Activated CD4-positive, alpha-beta T cell treated with anti-CD3 and anti-CD28 coated beads, Interleukin-2, amount 10 ng/mL, durations not matched to agents 7 days and 5 days (primary cell): Measurements from ENCODE around the gene UBE2H. TPM values are rescaled to one million over a fixed set of nuclear protein-coding genes. Genes with fewer than 3 reads are reported as not detected.

Experiments used
- CTCF ChIA-PET: fragments of 350-600 bp; sonication (Branson Sonifier 250); formaldehyde crosslinking; loops from one replicate; lab custom pipeline; 2021; ENCODE audit warnings: antibody characterized with exemption; lab: Charles Lee
- POLR2A ChIA-PET: fragments of 350-600 bp; sonication (Branson Sonifier 250); formaldehyde crosslinking; loops from one replicate; lab custom pipeline; 2021; ENCODE audit warnings: antibody characterized with exemption; lab: Charles Lee
- DNase-seq: peaks from one replicate; pipeline ENCODE4 v3.0.0-alpha.2; 2020
- H3K27ac Mint-ChIP-seq: one replicate; pipeline ENCODE4 v1.8.0; 2021; ENCODE audit warnings: mild to moderate bottlenecking, moderate library complexity, mixed read lengths
- H3K27me3 Mint-ChIP-seq: one replicate; pipeline ENCODE4 v1.8.0; 2021; ENCODE audit warnings: mixed read lengths
- H3K36me3 Mint-ChIP-seq: one replicate; pipeline ENCODE4 v1.8.0; 2021; ENCODE audit warnings: low read depth, mixed read lengths
- H3K4me1 Mint-ChIP-seq: one replicate; pipeline ENCODE4 v1.8.0; 2021; ENCODE audit warnings: mixed read lengths
- H3K4me3 Mint-ChIP-seq: one replicate; pipeline ENCODE4 v1.8.0; 2021; ENCODE audit warnings: mild to moderate bottlenecking, moderate library complexity, mixed read lengths
- H3K9me3 Mint-ChIP-seq: one replicate; pipeline ENCODE4 v1.8.0; 2021; ENCODE audit warnings: mixed read lengths
- total RNA-seq, 2 experiments: library from RNA; stranded (reverse); gene quantifications; one replicate each; pipeline ENCODE4 v1.2.3, GENCODE V29; 2021

Gene UBE2H
- total RNA-seq, 2 experiments from 2014 or later, result 34.9 to 40.3 TPM

GRCh38 chr7:129858490-129858889 is 94.3 kb downstream of the UBE2H start:
- Mint-ChIP-seq H3K36me3 (peaks cover 4% of the 10 kb centered on the region), H3K27ac (no peak overlapping the region), H3K9me3 (no peaks in the 10 kb centered on the region), H3K4me3 (no peak overlapping the region), H3K4me1 (peaks cover 41% of the 10 kb centered on the region), H3K27me3 (no peaks in the 10 kb centered on the region)
- ChIA-PET CTCF (interaction anchor here (0.9 kb wide), 1 partner anchor 13 kb away, joined by 3 read pairs; no protein-coding TSS in a partner anchor), POLR2A (no interaction called here)
- no peak for DNase-seq

- POLR2A ChIA-PET, result no interaction called here
- Mint-ChIP-seq H3K4me1 (peaks cover 44% of the 10 kb centered on the region), H3K27ac (no peak overlapping the region), H3K36me3 (peaks cover 4% of the 10 kb centered on the region), H3K27me3 (no peaks in the 10 kb centered on the region), H3K9me3 (no peaks in the 10 kb centered on the region), H3K4me3 (no peak overlapping the region)
- no peak for DNase-seq
- CTCF ChIA-PET, result no interaction called here
Measured at GRCh38 chr7:129857313-129857712, 95.4 kb downstream of the UBE2H start.

DNA sequence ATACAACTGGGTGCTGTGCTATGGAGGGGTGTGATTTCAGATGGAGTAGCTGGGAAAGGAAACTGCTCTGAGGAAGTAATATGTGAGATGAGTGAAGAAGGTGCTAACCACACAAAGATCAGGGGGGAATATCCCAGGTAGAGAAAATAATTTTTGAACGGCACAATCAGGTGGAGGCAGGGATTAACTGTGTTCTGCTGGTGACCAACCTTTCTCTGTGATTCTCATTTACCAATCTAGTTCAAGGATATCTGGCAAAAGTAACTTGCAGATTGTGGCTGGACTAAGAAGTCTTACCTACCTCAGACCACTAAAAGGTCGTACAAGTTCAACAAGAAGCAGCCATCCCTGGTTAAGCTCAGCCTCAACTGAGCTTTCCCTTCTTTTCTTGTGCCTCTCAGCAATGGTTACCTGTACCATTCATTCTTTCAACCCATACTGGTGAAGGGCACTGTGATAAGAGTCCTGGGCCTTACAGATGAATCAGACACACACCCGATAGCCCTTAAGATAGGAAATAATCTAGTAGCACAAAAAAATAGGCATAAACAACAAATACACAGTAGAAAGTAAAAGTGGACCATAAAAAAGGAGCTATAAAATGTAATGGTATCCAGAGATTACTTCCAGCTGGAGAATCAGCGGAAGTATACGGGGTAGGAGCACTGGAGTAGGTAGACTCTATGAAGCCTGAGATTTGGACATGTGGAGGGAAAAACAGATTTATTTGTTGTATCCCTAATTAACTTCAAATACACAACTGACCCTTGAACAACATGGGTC is 96.6 kb downstream of the UBE2H start:
- H3K4me1 Mint-ChIP-seq, result peaks cover 35% of the 10 kb centered on the region
- DNase-seq, result no peak
- ChIA-PET POLR2A (no interaction called here), CTCF (interaction anchor here (0.9 kb wide), 1 partner anchor 32 kb away, joined by 5 read pairs; no protein-coding TSS in a partner anchor)
- H3K27me3 Mint-ChIP-seq, result no peaks in the 10 kb centered on the region
- no peaks in the 10 kb centered on the region for H3K9me3 Mint-ChIP-seq
- no peak overlapping the region for H3K4me3 Mint-ChIP-seq
- H3K36me3 Mint-ChIP-seq, result peaks cover 4% of the 10 kb centered on the region
- no peak overlapping the region for H3K27ac Mint-ChIP-seq

DNA sequence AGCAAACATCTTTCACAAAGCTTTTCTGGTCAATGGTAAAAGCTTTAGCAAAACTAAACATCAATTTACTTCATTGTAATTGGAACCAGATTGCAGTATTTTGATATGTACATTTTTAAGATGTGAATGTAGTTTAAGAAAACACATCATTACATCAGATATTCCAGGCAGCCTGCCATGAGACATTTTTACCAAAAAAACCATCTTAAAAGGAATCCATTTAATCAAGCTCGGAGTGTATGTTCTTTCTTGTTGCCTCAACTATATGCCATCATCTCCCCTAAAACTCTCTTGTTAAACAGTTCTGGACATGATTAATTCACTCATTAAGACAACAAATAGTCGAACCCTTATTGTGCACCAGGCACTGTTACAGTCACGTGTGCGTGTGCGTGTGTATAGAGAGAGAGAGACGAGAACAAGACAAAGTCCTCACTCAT is 97.5 kb downstream of the UBE2H start:
- no peak overlapping the region for H3K27ac Mint-ChIP-seq
- H3K27me3 Mint-ChIP-seq, result no peaks in the 10 kb centered on the region
- H3K4me1 Mint-ChIP-seq, result peaks cover 32% of the 10 kb centered on the region
- CTCF ChIA-PET, result interaction anchor here (0.6 to 0.9 kb wide), 3 partner anchors 10 to 611 kb away, joined by 3 read pairs; no protein-coding TSS in a partner anchor
- POLR2A ChIA-PET, result interaction anchor here (0.6 kb wide), 1 partner anchor 48 kb away, joined by 3 read pairs; no protein-coding TSS in a partner anchor
- H3K36me3 Mint-ChIP-seq, result peaks cover 4% of the 10 kb centered on the region
- no peak for DNase-seq
- no peaks in the 10 kb centered on the region for H3K9me3 Mint-ChIP-seq
- H3K4me3 Mint-ChIP-seq, result no peak overlapping the region

DNA sequence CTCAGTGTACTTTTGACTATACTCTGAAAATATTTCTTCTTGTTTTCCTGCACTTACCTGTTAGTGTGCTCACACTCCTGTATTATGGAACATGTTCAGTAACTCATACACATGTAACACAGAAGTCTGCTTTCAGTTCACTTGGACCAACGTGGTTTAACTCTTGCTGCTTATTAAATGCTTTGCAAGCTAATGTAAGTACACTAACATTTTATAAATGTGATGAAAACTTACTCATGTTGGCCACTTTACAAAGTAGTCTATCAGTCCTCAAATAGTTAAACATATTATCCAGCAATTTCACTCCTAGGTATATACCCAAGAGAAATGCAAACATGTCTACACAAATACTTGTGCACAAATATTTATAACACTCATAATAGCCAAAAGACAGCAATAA is 98.4 kb downstream of the UBE2H start:
- DNase-seq, result no peak
- CTCF ChIA-PET, result no interaction called here
- Mint-ChIP-seq H3K4me1 (peaks cover 25% of the 10 kb centered on the region), H3K4me3 (no peak overlapping the region), H3K9me3 (no peaks in the 10 kb centered on the region), H3K27ac (no peak overlapping the region), H3K27me3 (no peaks in the 10 kb centered on the region), H3K36me3 (peaks cover 4% of the 10 kb centered on the region)
- POLR2A ChIA-PET, result no interaction called here

DNA sequence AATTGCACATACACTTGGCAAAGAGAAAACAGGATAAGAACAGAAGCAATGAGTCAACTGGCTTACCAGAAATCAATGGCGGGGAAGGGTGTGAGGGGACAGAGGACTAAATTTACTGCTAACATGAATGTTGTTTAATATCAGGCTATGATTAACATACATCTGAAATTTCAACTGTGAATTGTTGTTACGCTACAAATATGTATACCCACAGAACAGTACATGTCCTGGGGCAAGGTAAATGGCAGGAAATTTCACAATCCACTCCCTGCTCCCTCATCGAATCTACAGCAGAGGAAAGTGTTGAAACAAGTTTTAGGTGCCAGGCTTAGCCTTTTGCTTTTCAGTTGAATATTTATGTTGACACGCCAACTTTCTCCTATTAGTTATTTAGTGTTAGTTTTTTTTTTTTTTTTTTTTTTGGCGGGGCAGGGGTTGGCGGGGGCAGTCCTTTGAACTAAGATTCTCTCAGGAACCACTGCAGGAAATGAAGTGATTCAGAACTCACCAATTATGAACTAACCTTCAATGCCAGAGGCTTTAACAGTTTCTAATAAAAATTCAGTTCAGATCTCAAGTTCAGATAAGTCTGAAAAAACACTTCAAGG is 99.0 kb downstream of the UBE2H start:
- H3K9me3 Mint-ChIP-seq, result no peaks in the 10 kb centered on the region
- no peak overlapping the region for H3K4me3 Mint-ChIP-seq
- ChIA-PET CTCF (no interaction called here), POLR2A (no interaction called here)
- peaks cover 4% of the 10 kb centered on the region for H3K36me3 Mint-ChIP-seq
- no peak for DNase-seq
- no peak overlapping the region for H3K27ac Mint-ChIP-seq
- no peaks in the 10 kb centered on the region for H3K27me3 Mint-ChIP-seq
- H3K4me1 Mint-ChIP-seq, result peaks cover 22% of the 10 kb centered on the region

DNA sequence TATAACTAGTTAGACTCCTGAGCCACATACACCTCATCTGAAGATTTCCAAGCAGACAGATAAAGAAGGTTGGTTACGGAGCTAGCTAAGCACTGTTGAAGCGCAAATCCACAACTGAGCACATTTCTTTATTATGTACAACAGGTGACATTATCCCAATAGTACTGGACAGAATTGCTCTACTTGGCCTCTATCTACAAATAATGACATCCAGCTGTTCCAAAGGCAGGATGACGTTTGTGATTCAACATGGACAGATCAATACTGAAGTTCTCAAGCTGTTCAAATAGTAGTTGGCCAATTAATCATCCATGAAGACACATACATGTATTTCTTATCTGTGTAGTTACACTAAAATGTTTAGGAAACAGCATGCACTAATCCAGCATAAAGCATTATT is 101.0 kb downstream of the UBE2H start:
- POLR2A ChIA-PET, result no interaction called here
- no peak for DNase-seq
- Mint-ChIP-seq H3K4me3 (no peak overlapping the region), H3K4me1 (peaks cover 19% of the 10 kb centered on the region), H3K36me3 (peaks cover 7% of the 10 kb centered on the region), H3K27ac (no peak overlapping the region), H3K9me3 (no peaks in the 10 kb centered on the region), H3K27me3 (no peaks in the 10 kb centered on the region)
- CTCF ChIA-PET, result interaction anchor here (0.5 to 0.9 kb wide), 2 partner anchors 428 to 1199 kb away, joined by 3 read pairs; no protein-coding TSS in a partner anchor

- Mint-ChIP-seq H3K27me3 (no peaks in the 10 kb centered on the region), H3K36me3 (peaks cover 5% of the 10 kb centered on the region), H3K9me3 (no peaks in the 10 kb centered on the region), H3K27ac (no peak overlapping the region), H3K4me1 (peaks cover 20% of the 10 kb centered on the region), H3K4me3 (no peak overlapping the region)
- CTCF ChIA-PET, result no interaction called here
- POLR2A ChIA-PET, result no interaction called here
- DNase-seq, result no peak
Measured at GRCh38 chr7:129851174-129851573, 101.6 kb downstream of the UBE2H start.

DNA sequence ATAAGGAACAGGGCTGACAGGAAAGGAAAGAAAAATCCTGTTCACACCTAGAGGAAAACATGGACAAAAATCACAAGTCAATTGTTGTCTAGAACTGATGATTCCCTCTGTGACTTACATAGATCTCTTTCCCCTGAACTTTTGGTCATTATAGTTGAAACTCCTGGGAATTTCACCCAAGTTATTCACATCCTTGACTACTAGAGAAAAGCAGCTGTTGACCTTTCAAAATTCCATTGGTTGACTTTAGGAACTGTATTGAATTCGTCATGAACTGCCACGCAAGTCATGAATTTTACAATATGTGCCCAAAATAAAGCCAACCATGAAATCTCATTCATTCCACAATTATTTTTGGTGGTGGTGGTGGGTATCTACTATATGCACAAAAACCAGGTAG is 104.3 kb downstream of the UBE2H start:
- DNase-seq, result no peak
- POLR2A ChIA-PET, result no interaction called here
- peaks cover 31% of the 10 kb centered on the region for H3K4me1 Mint-ChIP-seq
- H3K27me3 Mint-ChIP-seq, result no peaks in the 10 kb centered on the region
- no peaks in the 10 kb centered on the region for H3K9me3 Mint-ChIP-seq
- no peak overlapping the region for H3K27ac Mint-ChIP-seq
- H3K4me3 Mint-ChIP-seq, result no peak overlapping the region
- H3K36me3 Mint-ChIP-seq, result peaks cover 4% of the 10 kb centered on the region
- CTCF ChIA-PET, result interaction anchor here (0.7 to 0.8 kb wide), 2 partner anchors 21 to 414 kb away, joined by 3 to 4 read pairs; partner anchors contain the start of gene STRIP2

DNA sequence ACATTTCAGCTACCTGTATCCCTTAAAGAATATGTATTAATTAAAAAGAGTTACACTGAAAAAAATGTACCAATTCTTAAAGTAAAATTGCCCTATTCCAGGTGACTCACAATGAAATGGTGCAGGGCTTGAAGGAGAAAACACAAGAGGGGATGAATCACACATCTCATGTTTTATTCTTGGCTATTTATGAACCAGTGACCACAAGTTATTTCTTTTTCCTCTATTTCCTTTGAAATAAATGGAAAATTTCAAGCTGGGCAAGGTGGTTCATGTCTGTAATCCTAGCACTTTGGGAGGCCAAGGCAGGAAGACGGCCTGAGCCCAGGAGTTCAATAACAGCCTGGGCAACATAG is 106.8 kb downstream of the UBE2H start:
- H3K9me3 Mint-ChIP-seq, result no peaks in the 10 kb centered on the region
- POLR2A ChIA-PET, result no interaction called here
- H3K4me1 Mint-ChIP-seq, result peaks cover 42% of the 10 kb centered on the region
- H3K4me3 Mint-ChIP-seq, result no peak overlapping the region
- H3K36me3 Mint-ChIP-seq, result peaks cover 6% of the 10 kb centered on the region
- DNase-seq, result no peak
- CTCF ChIA-PET, result no interaction called here
- H3K27ac Mint-ChIP-seq, result no peak overlapping the region
- no peaks in the 10 kb centered on the region for H3K27me3 Mint-ChIP-seq

- no peak for DNase-seq
- Mint-ChIP-seq H3K4me3 (no peak overlapping the region), H3K9me3 (no peaks in the 10 kb centered on the region), H3K36me3 (peaks cover 6% of the 10 kb centered on the region), H3K4me1 (peaks cover 48% of the 10 kb centered on the region), H3K27ac (no peak overlapping the region), H3K27me3 (no peaks in the 10 kb centered on the region)
- POLR2A ChIA-PET, result no interaction called here
- CTCF ChIA-PET, result interaction anchor here (0.6 kb wide), 1 partner anchor 28 kb away, joined by 3 read pairs; no protein-coding TSS in a partner anchor
Measured at GRCh38 chr7:129845178-129845971, 107.4 kb downstream of the UBE2H start.

GRCh38 chr7:129843978-129844840 is 108.6 kb downstream of the UBE2H start:
- no peak for DNase-seq
- Mint-ChIP-seq H3K27me3 (no peaks in the 10 kb centered on the region), H3K27ac (peak overlapping the region; percentile 10), H3K4me3 (no peak overlapping the region), H3K36me3 (peaks cover 7% of the 10 kb centered on the region), H3K9me3 (no peaks in the 10 kb centered on the region), H3K4me1 (peaks cover 49% of the 10 kb centered on the region)
- POLR2A ChIA-PET, result no interaction called here
- CTCF ChIA-PET, result interaction anchor here (0.6 to 1.8 kb wide), 5 partner anchors 14 to 228 kb away, joined by 3 to 6 read pairs (median 3); no protein-coding TSS in a partner anchor
